T follicular helper cell (primary cell): ENCODE measurements around the gene NDUFA8.
A peak's percentile ranks its signal among the peaks of the same experiment; 100 is the strongest.

Experiments
- DNase-seq: peaks from one replicate; pipeline ENCODE4 v3.0.0-alpha.2; 2020; ENCODE audit warnings: low read depth

Gene NDUFA8

GRCh38 chr9:122097679-122098315 is 61.8 kb downstream of the NDUFA8 start:
- no peak for DNase-seq

GRCh38 chr9:122096620-122097415 is 62.8 kb downstream of the NDUFA8 start:
- no peak for DNase-seq

GRCh38 chr9:122095010-122095767 is 64.4 kb downstream of the NDUFA8 start:
- DNase-seq = peak; percentile 23
